HUDEP-2 (cell line): ENCODE results near the gene PAXIP1.

Source experiments
- DNase-seq, 76 experiments: peaks; one replicate each; lab custom pipeline; 2025; ENCODE audit not compliant: unreplicated experiment in 76 of 76; lab: John Stamatoyannopoulos, UW

The PAXIP1 gene

GRCh38 chr7:154996101-154996500, 6.8 kb downstream of the PAXIP1 start:
- DNase-seq, result no peak

DNA sequence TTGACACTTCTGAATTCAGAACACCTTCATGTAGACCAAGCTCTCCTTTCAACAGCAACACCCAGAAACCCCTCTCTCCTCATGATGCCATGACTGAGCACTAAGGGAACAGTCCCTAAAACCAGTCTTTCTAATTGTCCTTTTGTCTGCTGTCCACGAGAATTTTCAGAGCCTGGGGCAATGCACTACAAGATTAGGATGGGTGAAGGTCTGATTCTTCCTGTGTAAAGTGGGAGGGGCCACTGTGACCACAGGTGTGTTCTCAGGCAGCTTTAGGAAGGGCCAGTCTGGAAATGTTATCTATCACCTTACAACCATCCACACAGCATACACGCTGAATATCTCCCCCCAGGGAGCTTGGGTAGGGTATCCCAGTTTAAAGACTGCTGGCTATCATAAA, 7.9 kb downstream of the PAXIP1 start:
- no peak for DNase-seq

- DNase-seq, result no peak
Measured at GRCh38 chr7:154990964-154991540, 11.9 kb downstream of the PAXIP1 start.

- DNase-seq, result no peak
Measured at GRCh38 chr7:154987571-154987970, 15.4 kb downstream of the PAXIP1 start.

DNA sequence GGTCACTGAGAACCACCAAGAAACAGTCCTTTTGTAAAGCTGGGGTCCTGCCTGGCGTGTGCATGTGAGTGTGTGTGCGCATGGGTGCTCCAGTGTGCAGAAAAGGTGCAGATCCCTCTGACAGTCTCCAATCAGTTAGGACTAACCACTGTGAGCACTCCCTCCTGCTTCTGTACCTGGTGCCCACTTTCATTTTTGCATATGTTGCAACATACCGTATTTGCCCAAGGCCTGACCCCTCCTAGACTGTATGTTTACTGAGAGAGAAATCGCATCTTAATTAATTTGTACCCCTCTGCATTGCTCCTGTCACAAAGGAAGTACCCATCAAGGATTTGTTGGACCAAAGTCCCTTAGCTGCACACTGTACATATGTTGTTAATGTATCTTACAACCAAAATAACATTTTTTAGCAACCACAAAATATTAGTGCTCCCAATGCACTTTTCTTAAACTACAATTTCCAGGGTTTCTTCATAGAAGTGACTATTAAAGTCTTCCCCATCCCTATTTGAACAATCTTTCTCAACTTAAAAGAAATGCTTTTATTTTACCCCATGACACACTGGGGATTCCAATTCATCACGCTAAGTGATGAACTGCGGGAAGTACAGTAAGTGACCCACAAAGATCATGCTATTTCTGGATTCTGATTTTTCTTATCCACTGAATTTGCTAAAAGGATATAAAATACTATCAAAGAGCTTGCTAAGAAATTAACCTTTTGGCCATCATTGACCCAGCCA, 16.6 kb downstream of the PAXIP1 start:
- no peak for DNase-seq

DNA sequence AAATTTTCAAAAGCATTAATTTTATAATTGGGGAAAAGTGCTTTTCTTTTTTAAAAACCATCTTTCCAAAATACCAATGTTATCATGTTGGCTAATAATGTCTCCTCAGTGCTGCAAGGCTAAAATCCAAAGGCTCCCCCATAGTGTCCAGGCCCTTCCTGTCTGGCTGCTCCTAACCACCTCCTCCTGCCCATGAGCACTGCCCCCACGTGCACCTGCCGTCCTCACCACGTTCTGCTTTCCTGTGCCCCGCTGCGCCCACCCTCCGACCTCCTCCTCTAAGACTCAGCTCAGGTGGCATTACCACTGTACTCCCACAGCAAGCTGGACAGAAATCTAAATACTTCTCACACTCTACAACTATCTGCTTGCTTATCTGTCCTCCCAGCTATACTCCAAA, 17.7 kb downstream of the PAXIP1 start:
- no peak for DNase-seq

GRCh38 chr7:154984601-154985188, 18.2 kb downstream of the PAXIP1 start:
- DNase-seq, result no peak

- DNase-seq, result no peak
Measured at GRCh38 chr7:154978017-154978416, 24.9 kb downstream of the PAXIP1 start.

- DNase-seq, result no peak
Measured at GRCh38 chr7:154977250-154977649, 25.7 kb downstream of the PAXIP1 start.

- no peak for DNase-seq
Measured at GRCh38 chr7:154976844-154977243, 26.1 kb downstream of the PAXIP1 start.

DNA sequence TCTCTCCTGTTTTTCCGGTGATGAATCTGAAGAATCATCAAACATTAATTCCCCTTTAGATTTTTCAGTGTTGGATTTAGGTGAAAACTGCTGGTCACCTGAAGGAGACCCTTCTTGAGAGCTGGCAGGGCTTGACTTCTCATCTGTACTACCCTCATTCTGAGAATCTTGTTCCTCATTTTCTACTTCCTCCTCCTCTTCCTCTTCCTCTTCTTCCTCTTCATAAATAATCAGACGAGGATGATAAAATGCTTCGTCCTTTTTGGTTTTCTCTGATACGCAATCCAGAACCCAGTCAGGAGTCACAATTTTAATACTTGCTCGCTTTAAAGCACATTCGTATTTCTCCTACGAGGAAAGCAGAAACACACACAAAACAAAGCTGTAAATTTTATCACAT, 26.9 kb downstream of the PAXIP1 start:
- no peak for DNase-seq

DNA sequence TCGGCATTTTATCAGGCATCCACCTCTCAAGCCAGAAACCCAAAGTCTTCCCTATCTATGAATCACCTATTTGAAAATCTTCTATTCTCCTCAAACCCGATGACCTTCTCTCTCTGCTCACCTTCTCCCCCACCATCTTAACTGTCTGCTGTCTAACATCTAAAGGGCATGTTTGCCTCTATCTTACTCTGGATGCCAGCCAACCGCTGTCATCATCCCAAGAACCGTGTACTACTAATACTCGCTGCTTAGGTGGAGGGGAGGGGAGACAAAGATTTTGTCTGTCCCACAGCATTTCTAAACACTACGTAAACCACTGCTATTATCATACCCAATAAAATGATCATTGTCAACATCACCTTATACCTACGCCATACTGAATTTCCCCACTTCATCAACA, 29.5 kb downstream of the PAXIP1 start:
- no peak for DNase-seq

DNA sequence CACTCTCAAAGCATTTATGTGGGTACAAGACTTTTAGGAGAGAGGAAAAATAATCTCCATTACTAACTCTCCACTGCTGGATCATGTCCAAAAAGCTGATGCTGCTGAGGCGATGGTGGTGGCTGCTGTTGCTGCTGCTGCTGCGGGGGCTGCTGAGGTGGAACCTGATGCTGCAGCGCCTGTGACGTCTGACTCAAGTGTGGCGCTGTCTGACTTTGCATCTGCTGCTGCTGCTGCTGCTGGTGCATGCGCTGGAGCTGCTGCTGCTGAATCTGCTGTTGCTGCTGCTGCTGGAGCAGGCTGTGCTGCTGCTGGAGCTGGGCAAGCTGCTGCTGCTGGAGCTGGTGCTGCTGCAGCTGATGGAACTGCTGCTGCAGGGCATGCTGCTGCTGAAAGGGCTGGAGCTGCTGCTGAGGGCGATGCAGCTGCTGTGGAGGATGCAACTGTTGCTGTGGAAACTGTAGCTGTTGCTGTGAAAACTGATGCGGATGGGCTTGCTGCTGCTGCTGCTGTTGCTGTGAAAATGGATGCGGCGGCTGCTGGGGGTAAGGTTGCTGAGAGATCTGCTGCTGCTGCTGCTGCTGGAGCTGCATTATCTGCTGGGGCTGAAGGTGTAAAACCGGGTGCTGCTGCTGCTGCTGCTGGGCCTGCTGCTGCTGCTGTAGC, 34.5 kb downstream of the PAXIP1 start:
- no peak for DNase-seq

GRCh38 chr7:154967401-154967955, 35.4 kb downstream of the PAXIP1 start:
- no peak for DNase-seq

DNA sequence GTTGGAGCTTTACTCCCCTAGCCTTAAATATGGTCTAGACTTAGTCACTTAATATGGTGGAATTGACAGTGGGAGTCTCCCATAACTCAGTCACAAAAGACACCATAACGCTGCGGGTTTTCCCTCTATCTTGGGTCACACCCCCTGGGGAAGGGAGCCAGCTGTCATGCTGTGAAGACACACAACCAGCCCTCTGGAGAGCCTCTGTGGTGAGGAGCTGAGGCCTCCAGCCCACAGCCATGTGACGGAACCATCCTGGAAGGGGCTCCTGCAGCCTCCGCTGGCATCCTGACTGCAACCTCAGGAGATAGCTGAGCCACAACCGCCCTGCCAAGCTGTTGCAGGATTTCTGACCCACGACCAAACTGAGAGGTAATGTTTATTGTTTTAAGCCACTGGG, 37.9 kb downstream of the PAXIP1 start:
- no peak for DNase-seq

DNA sequence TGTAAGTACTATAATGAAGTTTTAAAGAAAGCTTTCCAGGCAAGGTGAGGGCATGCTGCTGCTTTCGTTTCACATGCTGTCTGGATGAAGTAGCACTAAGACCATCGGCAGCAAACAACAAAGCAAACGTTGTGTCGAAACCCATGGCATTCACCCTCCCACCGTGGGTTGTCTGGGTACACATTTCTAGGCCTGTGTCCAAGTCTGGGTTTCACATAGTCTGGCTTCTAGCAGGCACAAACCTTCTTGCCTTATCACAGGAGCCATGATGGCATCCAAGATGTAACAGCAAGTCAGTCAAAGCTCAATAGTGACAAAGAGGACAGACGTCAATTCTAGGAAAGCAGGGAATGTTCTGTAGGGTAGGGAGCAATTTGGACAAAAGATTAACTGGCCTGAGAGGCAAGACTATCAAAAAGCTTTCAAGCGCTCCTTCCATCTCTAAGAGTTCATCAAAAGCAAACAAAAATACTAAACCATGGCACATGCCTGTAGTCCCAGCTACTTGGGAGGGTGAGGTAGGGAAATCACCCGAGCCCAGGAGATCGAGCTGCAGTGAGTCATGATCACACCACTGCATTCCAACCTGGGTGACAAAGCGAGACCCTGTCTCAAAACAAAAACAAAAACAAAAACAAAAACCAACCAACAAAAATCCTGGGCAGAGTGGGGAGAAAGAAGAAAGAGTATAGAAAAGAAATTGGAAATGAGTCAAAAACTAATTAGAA, 42.7 kb downstream of the PAXIP1 start:
- no peak for DNase-seq

DNA sequence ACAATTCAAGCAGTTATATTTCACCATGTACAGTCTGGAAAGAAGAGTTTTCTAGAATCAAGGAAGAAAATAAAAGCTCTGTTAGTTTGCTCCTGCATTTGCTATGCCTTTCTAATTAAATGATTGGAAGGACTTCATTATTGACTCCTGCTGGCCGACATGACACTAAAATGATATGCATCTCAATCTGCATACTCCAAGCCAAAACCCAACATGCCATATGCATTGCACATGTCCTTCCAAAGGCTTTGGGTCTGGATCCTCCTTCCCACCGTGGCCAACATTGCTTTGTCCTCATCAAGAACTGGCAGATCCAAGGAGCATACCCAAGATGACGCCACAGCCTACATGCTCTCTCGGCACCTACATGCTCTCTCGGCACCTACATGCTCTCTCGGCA, 46.5 kb downstream of the PAXIP1 start:
- no peak for DNase-seq

GRCh38 chr7:154953006-154953684, 49.8 kb downstream of the PAXIP1 start:
- DNase-seq, result peak in 60 of 76 experiments; percentile 1 to 72 (median 34)

GRCh38 chr7:154950960-154951359, 52.0 kb downstream of the PAXIP1 start:
- DNase-seq, result no peak

- no peak for DNase-seq
Measured at GRCh38 chr7:154947604-154948003, 55.3 kb downstream of the PAXIP1 start.
